Thoracic aorta (tissue), 2 donors: ENCODE data around the gene NRP2. TPM values are rescaled to one million over a fixed set of nuclear protein-coding genes. Genes with fewer than 3 reads are reported as not detected.

Experiments
- ATAC-seq: fragments of 150-250 bp; one replicate; pipeline ENCODE4 v1.8.0; 2017; ENCODE audit warnings: low read depth; ENCODE audit not compliant: insufficient number of reproducible peaks, low FRiP score
- DNase-seq: peaks from one replicate; pipeline ENCODE4 v3.0.0-alpha.2; 2020; ENCODE audit warnings: low spot score
- H3K27ac ChIP-seq, 2 donors: fragments of 200-600 bp; sonication (generic); 1 replicate in 1 of 2; 2 replicates in 1 of 2; pipeline ENCODE4 v1.5.1; 2016; ENCODE audit warnings: mild to moderate bottlenecking in 2 of 2, moderate library complexity in 2 of 2
- H3K27me3 ChIP-seq: fragments of 200-600 bp; sonication (generic); replicated peaks from 2 replicates; pipeline ENCODE4 v1.6.0; 2016; ENCODE audit warnings: mild to moderate bottlenecking; ENCODE audit not compliant: insufficient read depth
- H3K36me3 ChIP-seq: fragments of 200-600 bp; sonication (generic); one replicate; pipeline ENCODE4 v1.5.1; 2016
- H3K4me1 ChIP-seq, 2 donors: fragments of 200-600 bp; sonication (generic); 1 replicate in 1 of 2; 2 replicates in 1 of 2; pipeline versions ENCODE4 v1.5.1 to v1.6.0; 2016; ENCODE audit warnings: low read depth in 2 of 2, mild to moderate bottlenecking in 1 of 2; ENCODE audit not compliant: control insufficient read depth in 1 of 2
- H3K4me3 ChIP-seq: fragments of 200-600 bp; sonication (generic); 2 replicates; pipeline ENCODE4 v1.5.1; 2016; ENCODE audit warnings: mild to moderate bottlenecking
- H3K9me3 ChIP-seq: fragments of 200-600 bp; sonication (generic); 2 replicates; pipeline ENCODE4 v1.5.1; 2016
- total RNA-seq, 2 donors: library from RNA; depleted of rRNA; stranded (reverse); fragments of >200 nt; gene quantifications; one replicate each; pipeline versions ENCODE4 v1.1.0 to v1.2.3, GENCODE V29; 2016
- TF ChIP-seq, protein P1 (sequence below): fragments of 200-600 bp; sonication (generic); IDR thresholded peaks from one replicate; pipeline ENCODE4 v1.5.1; 2019; ENCODE audit warnings: antibody characterized with exemption

Gene NRP2
- total RNA-seq, 2 donors from 2014 or later, result 73.5 to 75.1 TPM

DNA sequence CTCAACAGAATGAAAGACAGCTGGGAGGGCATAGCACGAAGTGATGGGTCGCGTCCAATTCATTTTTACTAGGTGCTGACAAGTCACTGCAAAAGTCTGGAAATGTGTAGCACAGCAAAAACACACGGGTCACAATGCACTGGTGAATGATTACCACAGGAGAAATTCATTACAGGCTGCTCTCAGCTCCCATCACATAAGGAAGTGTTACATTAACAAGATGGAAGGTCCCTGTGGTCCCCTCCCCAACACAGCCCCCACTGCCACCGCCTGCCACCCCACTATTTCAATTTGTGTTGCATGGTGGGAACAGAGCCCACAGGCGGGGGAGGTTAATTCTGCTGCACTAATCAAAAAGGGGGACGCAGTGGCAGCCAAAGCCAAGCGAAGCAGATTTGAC, 122.8 kb downstream of the NRP2 start:
- Histone ChIP-seq H3K4me1 (peaks cover 2 to 12% of the 10 kb centered on the region in 2 donors), H3K36me3 (no peaks in the 10 kb centered on the region), H3K4me3 (no peak overlapping the region), H3K27ac (no peak overlapping the region), H3K9me3 (no peaks in the 10 kb centered on the region), H3K27me3 (no peaks in the 10 kb centered on the region)
- ATAC-seq (no peak), DNase-seq (no peak)
- TF ChIP-seq, protein P1, sequence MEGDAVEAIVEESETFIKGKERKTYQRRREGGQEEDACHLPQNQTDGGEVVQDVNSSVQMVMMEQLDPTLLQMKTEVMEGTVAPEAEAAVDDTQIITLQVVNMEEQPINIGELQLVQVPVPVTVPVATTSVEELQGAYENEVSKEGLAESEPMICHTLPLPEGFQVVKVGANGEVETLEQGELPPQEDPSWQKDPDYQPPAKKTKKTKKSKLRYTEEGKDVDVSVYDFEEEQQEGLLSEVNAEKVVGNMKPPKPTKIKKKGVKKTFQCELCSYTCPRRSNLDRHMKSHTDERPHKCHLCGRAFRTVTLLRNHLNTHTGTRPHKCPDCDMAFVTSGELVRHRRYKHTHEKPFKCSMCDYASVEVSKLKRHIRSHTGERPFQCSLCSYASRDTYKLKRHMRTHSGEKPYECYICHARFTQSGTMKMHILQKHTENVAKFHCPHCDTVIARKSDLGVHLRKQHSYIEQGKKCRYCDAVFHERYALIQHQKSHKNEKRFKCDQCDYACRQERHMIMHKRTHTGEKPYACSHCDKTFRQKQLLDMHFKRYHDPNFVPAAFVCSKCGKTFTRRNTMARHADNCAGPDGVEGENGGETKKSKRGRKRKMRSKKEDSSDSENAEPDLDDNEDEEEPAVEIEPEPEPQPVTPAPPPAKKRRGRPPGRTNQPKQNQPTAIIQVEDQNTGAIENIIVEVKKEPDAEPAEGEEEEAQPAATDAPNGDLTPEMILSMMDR, result no peak

DNA sequence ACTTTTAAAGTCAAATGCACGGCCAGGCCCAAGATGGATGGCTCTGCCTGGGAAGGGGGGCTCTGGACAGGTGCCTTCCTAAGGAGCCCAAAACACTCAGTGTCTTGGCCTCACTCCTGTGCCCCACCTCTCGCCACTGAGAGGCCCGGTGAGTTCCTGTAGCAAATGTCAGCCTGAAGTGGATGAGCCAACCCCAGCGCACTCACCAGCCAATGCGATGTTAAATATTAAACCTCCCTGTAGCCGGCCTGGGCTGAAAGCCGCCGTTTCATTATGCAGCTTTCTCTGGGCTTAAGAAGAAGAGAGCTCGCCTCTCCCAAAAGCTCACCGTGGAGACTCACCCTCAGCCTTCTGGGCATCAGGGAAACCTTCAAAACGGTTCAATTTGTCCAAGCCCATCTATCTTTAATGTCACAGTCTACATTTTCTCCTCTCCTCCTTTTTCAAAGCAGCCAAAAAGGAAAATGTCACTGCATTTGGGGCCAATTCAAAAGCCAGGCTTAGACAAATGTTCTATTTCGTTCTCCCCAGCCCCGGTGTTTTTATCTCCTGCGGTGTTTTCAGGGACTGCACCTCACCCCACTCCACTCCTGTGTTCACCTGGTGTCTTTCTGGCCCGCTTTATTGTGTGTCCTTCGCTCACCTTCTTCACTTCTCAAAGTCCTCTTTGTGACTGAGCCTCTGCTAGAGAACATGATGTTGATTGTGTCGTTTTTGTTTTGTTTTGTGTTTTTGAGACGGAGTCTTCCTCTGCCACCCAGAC, 124.0 kb downstream of the NRP2 start:
- H3K27me3 ChIP-seq, result no peaks in the 10 kb centered on the region
- no peak overlapping the region for H3K27ac ChIP-seq
- no peak for DNase-seq
- H3K36me3 ChIP-seq, result no peaks in the 10 kb centered on the region
- H3K4me3 ChIP-seq, result no peak overlapping the region
- ATAC-seq, result no peak
- H3K4me1 ChIP-seq, result peaks cover 0 to under 1% of the 10 kb centered on the region in 2 donors
- H3K9me3 ChIP-seq, result no peaks in the 10 kb centered on the region
- TF ChIP-seq, protein P1, result no peak

DNA sequence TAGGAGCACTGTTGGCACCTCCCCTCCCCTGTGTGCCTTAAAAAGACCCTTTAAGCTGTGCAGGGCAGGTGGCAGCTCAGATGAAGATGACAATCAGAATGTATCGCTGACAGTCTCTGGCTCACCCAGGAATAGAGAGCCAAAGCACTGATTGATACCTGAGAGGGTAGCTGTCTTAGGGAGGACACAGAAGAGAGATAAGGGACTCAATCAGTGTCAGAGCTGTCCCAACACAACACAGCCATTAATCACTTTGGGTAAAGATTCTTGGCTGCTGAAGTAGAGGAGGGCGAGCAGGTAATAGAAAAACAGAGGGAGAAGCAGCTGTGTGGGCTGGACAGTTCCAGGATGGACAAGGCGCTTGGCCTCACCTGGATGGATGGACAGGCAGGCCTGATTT, 124.9 kb downstream of the NRP2 start:
- Histone ChIP-seq H3K27ac (no peak overlapping the region), H3K4me3 (no peak overlapping the region), H3K27me3 (no peaks in the 10 kb centered on the region), H3K36me3 (no peaks in the 10 kb centered on the region), H3K9me3 (no peaks in the 10 kb centered on the region), H3K4me1 (no peaks in the 10 kb centered on the region)
- no peak for DNase-seq
- no peak for ATAC-seq
- TF ChIP-seq, protein P1, result no peak

DNA sequence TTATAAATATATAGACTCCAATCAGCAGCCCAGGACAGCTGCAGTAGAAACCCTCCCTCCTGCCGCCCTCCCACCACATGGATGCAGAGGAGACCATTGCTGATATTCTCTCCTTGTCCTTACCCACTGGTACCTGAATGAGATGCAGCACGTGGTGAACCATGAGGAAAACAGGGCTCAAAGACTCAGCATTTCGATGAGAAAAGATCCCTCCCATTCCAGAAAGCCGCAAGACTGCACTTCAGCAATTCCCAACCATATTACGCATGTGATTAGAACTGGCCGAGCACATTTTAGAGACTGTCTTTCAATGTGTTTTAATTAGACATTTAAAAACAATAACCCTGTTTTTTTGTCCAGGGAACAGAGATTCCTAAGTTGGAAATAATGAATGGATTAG, 125.5 kb downstream of the NRP2 start:
- ATAC-seq (no peak), DNase-seq (no peak)
- H3K36me3 ChIP-seq, result no peaks in the 10 kb centered on the region
- no peaks in the 10 kb centered on the region for H3K4me1 ChIP-seq
- no peak overlapping the region for H3K4me3 ChIP-seq
- no peaks in the 10 kb centered on the region for H3K27me3 ChIP-seq
- no peaks in the 10 kb centered on the region for H3K9me3 ChIP-seq
- TF ChIP-seq, protein P1, result no peak
- no peak overlapping the region for H3K27ac ChIP-seq

DNA sequence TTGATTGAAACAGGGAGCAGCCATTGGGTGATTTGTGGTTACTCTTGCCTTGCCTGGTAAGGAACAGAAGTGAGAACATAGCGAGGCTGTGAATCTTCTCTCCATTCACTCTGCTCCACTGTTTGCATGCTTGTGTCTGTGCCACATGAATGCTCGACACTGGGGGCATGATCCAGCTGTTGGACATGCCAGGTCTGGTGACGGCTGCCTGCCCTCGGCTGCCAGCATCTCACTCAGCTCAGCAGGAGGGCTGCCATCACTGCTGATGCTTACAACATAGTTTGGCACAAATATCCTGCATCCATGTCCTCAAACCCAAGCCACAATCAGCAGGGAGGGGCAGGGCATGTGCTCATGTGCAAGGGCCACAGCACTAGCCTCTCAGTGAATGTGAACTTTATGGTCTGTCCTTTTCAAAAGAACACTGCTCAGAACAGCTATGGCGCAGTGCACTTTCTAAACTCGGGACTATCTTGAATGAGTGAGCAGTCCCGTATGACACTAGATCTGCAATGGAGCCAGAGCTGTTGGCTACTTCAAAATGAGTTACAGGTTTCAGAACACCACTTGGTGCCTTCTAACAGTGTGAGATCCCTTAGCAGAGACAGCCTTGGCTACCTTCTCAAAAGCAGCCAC, 126.3 kb downstream of the NRP2 start:
- H3K27ac ChIP-seq, result no peak overlapping the region
- DNase-seq, result no peak
- TF ChIP-seq, protein P1, result no peak
- H3K36me3 ChIP-seq, result no peaks in the 10 kb centered on the region
- no peak overlapping the region for H3K4me3 ChIP-seq
- ATAC-seq, result no peak
- H3K9me3 ChIP-seq, result no peaks in the 10 kb centered on the region
- H3K4me1 ChIP-seq, result no peaks in the 10 kb centered on the region
- no peaks in the 10 kb centered on the region for H3K27me3 ChIP-seq
